Measurements from ENCODE around the gene A3GALT2. TPM values are rescaled to one million over a fixed set of nuclear protein-coding genes. Genes with fewer than 3 reads are reported as not detected.

Gene A3GALT2
- total RNA-seq, 1 experiment from 2014 or later, result not detected

GRCh38 chr1:33327587-33328325, 6.9 kb upstream of the A3GALT2 start:
- no peak for DNase-seq (ENCODE audit: low spot score)

DNA sequence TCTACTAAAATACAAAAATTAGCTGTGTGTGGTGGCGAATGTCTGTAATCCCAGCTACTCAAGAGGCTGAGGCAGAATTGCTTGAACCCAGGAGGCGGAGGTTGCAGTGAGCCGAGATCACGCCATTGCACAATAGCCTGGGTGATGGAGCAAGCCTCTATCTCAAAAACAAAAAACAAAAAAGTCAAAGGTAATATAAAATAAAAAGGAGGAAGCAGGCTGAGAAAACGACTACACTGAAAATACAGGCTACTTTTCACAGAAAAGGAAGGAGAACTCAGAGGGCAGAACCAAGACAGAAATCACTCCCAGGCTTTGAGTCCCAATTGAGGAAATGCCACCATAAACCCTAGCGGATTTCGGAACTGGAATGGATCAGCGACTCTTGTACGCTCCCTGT, 5.9 kb upstream of the A3GALT2 start:
- TF ChIP-seq ZNF219 (CRISPR knock-in tag; IDR thresholded peaks at IDR 0.05; ENCODE audit: borderline replicate concordance) (no peak), FOXK1 (CRISPR knock-in tag; IDR thresholded peaks at IDR 0.05) (no peak), JAZF1 (CRISPR knock-in tag; IDR thresholded peaks at IDR 0.05) (no peak), MXD4 (CRISPR knock-in tag; IDR thresholded peaks at IDR 0.05; ENCODE audit: borderline replicate concordance) (no peak), ATF3 (CRISPR knock-in tag; conservative IDR thresholded peaks at IDR 0.05) (no peak), USF1 (CRISPR knock-in tag; IDR thresholded peaks at IDR 0.05) (no peak), FOXP1 (CRISPR knock-in tag; IDR thresholded peaks at IDR 0.05; ENCODE audit: borderline replicate concordance) (no peak)
- POLR2A ChIA-PET, result no interaction called here
- Mint-ChIP-seq H3K4me3 (no peak overlapping the region), H3K4me1 (no peaks in the 10 kb centered on the region), H3K27me3 (ENCODE audit: low read depth) (no peaks in the 10 kb centered on the region; the same call in 1 of the 2 replicates), H3K27ac (no peak overlapping the region), H3K9me3 (no peaks in the 10 kb centered on the region), H3K36me3 (no peaks in the 10 kb centered on the region)
- CTCF ChIA-PET, result interaction anchor here (1.0 to 1.1 kb wide), 2 partner anchors 12 to 38 kb away, joined by 4 to 6 read pairs; no protein-coding TSS in a partner anchor
- ATAC-seq (no peak), DNase-seq (ENCODE audit: low spot score) (no peak)

More at GRCh38 chr1:33327587-33328325, 6.9 kb upstream of the A3GALT2 start:
- no peak for ATAC-seq
- H3K9me3 Mint-ChIP-seq, result no peaks in the 10 kb centered on the region
- H3K27me3 Mint-ChIP-seq (ENCODE audit: low read depth), result no peaks in the 10 kb centered on the region; the same call in 1 of the 2 replicates
- no peak overlapping the region for H3K27ac Mint-ChIP-seq
- TF ChIP-seq SOX15 (CRISPR knock-in tag; IDR thresholded peaks at IDR 0.05), result no peak
- TF ChIP-seq NFYB (CRISPR knock-in tag; conservative IDR thresholded peaks at IDR 0.05; ENCODE audit: low read depth), result no peak
- no peak for TF ChIP-seq SMAD3 (CRISPR knock-in tag; IDR thresholded peaks at IDR 0.05; ENCODE audit: borderline replicate concordance)
- no peak for TF ChIP-seq ATF6 (CRISPR knock-in tag; IDR thresholded peaks at IDR 0.05)
- TF ChIP-seq ZNF512 (CRISPR knock-in tag; IDR thresholded peaks at IDR 0.05; ENCODE audit: borderline replicate concordance), result no peak
- no peak for TF ChIP-seq FOXJ3 (CRISPR knock-in tag; IDR thresholded peaks at IDR 0.05; ENCODE audit: borderline replicate concordance)
- TF ChIP-seq NFE2L1 (CRISPR knock-in tag; IDR thresholded peaks at IDR 0.05), result no peak
- no peak for TF ChIP-seq GTF2I (CRISPR knock-in tag; conservative IDR thresholded peaks at IDR 0.05)
- no peak for TF ChIP-seq ZNF263 (CRISPR knock-in tag; IDR thresholded peaks at IDR 0.05; ENCODE audit: low read depth)
- no peak for TF ChIP-seq NR2C2 (CRISPR knock-in tag; IDR thresholded peaks at IDR 0.05)
- TF ChIP-seq RORB (CRISPR knock-in tag; IDR thresholded peaks at IDR 0.05), result no peak
- no peak for TF ChIP-seq HMGA2 (CRISPR knock-in tag; IDR thresholded peaks at IDR 0.05)
- no peak for TF ChIP-seq ZNF138 (CRISPR knock-in tag; conservative IDR thresholded peaks at IDR 0.05)
- TF ChIP-seq NR1H2 (CRISPR knock-in tag; IDR thresholded peaks at IDR 0.05), result no peak
- no peak for TF ChIP-seq GABPB1 (CRISPR knock-in tag; IDR thresholded peaks at IDR 0.05)
- no peak for TF ChIP-seq TP53 (CRISPR knock-in tag; IDR thresholded peaks at IDR 0.05)
- no peak for TF ChIP-seq IRF1 (CRISPR knock-in tag; IDR thresholded peaks at IDR 0.05)
- TF ChIP-seq SP1 (CRISPR knock-in tag; conservative IDR thresholded peaks at IDR 0.05), result no peak
- POLR2A ChIA-PET, result no interaction called here
- no peaks in the 10 kb centered on the region for H3K36me3 Mint-ChIP-seq
- no peak overlapping the region for H3K4me3 Mint-ChIP-seq
- CTCF ChIA-PET, result interaction anchor here (3.8 kb wide), 1 partner anchor 32 kb away, joined by 11 read pairs; no protein-coding TSS in a partner anchor
- no peaks in the 10 kb centered on the region for H3K4me1 Mint-ChIP-seq

Measured in WTC11 (cell line).